Nephron progenitor cell (in vitro differentiated cells): ENCODE results near the gene CPSF3.

Experiments
- DNase-seq: peaks from one replicate; pipeline ENCODE4 v3.0.0; 2021
- H3K27ac Mint-ChIP-seq: 2 replicates; pipeline ENCODE4 v1.8.0; 2021; ENCODE audit warnings: mild to moderate bottlenecking, moderate library complexity, mixed read lengths
- H3K27me3 Mint-ChIP-seq: 2 replicates; pipeline ENCODE4 v1.8.0; 2021; ENCODE audit warnings: mild to moderate bottlenecking, low read depth, mixed read lengths; ENCODE audit not compliant: poor library complexity
- H3K36me3 Mint-ChIP-seq: 2 replicates; pipeline ENCODE4 v1.8.0; 2021; ENCODE audit warnings: low read depth, mixed read lengths
- H3K4me1 Mint-ChIP-seq: 2 replicates; pipeline ENCODE4 v1.8.0; 2021; ENCODE audit warnings: mixed read lengths
- H3K4me3 Mint-ChIP-seq: 2 replicates; pipeline ENCODE4 v1.8.0; 2021; ENCODE audit warnings: mild to moderate bottlenecking, moderate library complexity, mixed read lengths
- H3K9me3 Mint-ChIP-seq: 2 replicates; pipeline ENCODE4 v1.8.0; 2021; ENCODE audit warnings: mild to moderate bottlenecking, moderate library complexity, mixed read lengths
- CTCF ChIP-seq: fragments of 200-600 bp; sonication (generic); IDR thresholded peaks from 2 replicates; pipeline ENCODE4 v1.5.0; 2021; ENCODE audit warnings: antibody characterized with exemption

The CPSF3 gene

GRCh38 chr2:9405636-9406035 is 17.8 kb upstream of the CPSF3 start:
- Mint-ChIP-seq H3K4me3 (no peak overlapping the region), H3K27ac (no peak overlapping the region), H3K36me3 (peaks cover 13% of the 10 kb centered on the region), H3K4me1 (peaks cover 25% of the 10 kb centered on the region), H3K9me3 (no peaks in the 10 kb centered on the region), H3K27me3 (no peaks in the 10 kb centered on the region)
- no peak for TF ChIP-seq CTCF
- no peak for DNase-seq

GRCh38 chr2:9406529-9407362 is 16.7 kb upstream of the CPSF3 start:
- no peaks in the 10 kb centered on the region for H3K9me3 Mint-ChIP-seq
- H3K4me3 Mint-ChIP-seq = no peak overlapping the region
- peaks cover 22% of the 10 kb centered on the region for H3K36me3 Mint-ChIP-seq
- peaks cover 13% of the 10 kb centered on the region for H3K4me1 Mint-ChIP-seq
- H3K27ac Mint-ChIP-seq = peak overlapping the region; percentile 94
- TF ChIP-seq CTCF = no peak
- no peaks in the 10 kb centered on the region for H3K27me3 Mint-ChIP-seq
- DNase-seq = no peak

- no peak for TF ChIP-seq CTCF
- H3K27me3 Mint-ChIP-seq = no peaks in the 10 kb centered on the region
- no peak for DNase-seq
- H3K36me3 Mint-ChIP-seq = peaks cover 27% of the 10 kb centered on the region
- H3K9me3 Mint-ChIP-seq = no peaks in the 10 kb centered on the region
- peak overlapping the region; percentile 94 for H3K27ac Mint-ChIP-seq
- H3K4me1 Mint-ChIP-seq = peaks cover 13% of the 10 kb centered on the region
- H3K4me3 Mint-ChIP-seq = no peak overlapping the region
Measured at GRCh38 chr2:9407363-9407811, 16.1 kb upstream of the CPSF3 start.

GRCh38 chr2:9408641-9409151 is 14.8 kb upstream of the CPSF3 start:
- DNase-seq = no peak
- TF ChIP-seq CTCF = no peak
- no peak overlapping the region for H3K27ac Mint-ChIP-seq
- no peaks in the 10 kb centered on the region for H3K9me3 Mint-ChIP-seq
- H3K36me3 Mint-ChIP-seq = peaks cover 22% of the 10 kb centered on the region
- peaks cover 1% of the 10 kb centered on the region for H3K27me3 Mint-ChIP-seq
- H3K4me1 Mint-ChIP-seq = peaks cover 13% of the 10 kb centered on the region
- no peak overlapping the region for H3K4me3 Mint-ChIP-seq

GRCh38 chr2:9410108-9410507 is 13.3 kb upstream of the CPSF3 start:
- Mint-ChIP-seq H3K4me1 (peaks cover 13% of the 10 kb centered on the region), H3K27me3 (peaks cover 3% of the 10 kb centered on the region), H3K4me3 (no peak overlapping the region), H3K9me3 (no peaks in the 10 kb centered on the region), H3K27ac (no peak overlapping the region), H3K36me3 (peaks cover 25% of the 10 kb centered on the region)
- no peak for DNase-seq
- TF ChIP-seq CTCF = no peak

GRCh38 chr2:9412781-9413180 is 10.7 kb upstream of the CPSF3 start:
- no peak overlapping the region for H3K27ac Mint-ChIP-seq

More at GRCh38 chr2:9412781-9413180, 10.7 kb upstream of the CPSF3 start:
- no peak for DNase-seq
- no peak overlapping the region for H3K4me3 Mint-ChIP-seq
- H3K27me3 Mint-ChIP-seq = peaks cover 3% of the 10 kb centered on the region
- peaks cover 1% of the 10 kb centered on the region for H3K4me1 Mint-ChIP-seq
- TF ChIP-seq CTCF = no peak
- peaks cover 28% of the 10 kb centered on the region for H3K36me3 Mint-ChIP-seq
- H3K9me3 Mint-ChIP-seq = no peaks in the 10 kb centered on the region
